Ascending aorta (tissue), 2 donors: ENCODE data around the gene KCNN3. TPM values are rescaled to one million over a fixed set of nuclear protein-coding genes. Genes with fewer than 3 reads are reported as not detected.
"Not testable (repeated sequence)": the region's sequence is repeated elsewhere in the genome, so short reads cannot be mapped to it uniquely, and the experiment has no call there.

Experiments used
- DNase-seq, 2 donors: peaks; one replicate each; pipeline ENCODE4 v3.0.0-alpha.2; 2019; ENCODE audit warnings: low spot score in 2 of 2
- H3K27ac ChIP-seq, 2 donors: fragments of 200-600 bp; sonication (generic); one replicate each; pipeline ENCODE4 v1.5.1; 2016 to 2017; ENCODE audit warnings: mild to moderate bottlenecking in 1 of 2
- H3K27me3 ChIP-seq: fragments of 200-600 bp; sonication (generic); one replicate; pipeline ENCODE4 v1.5.1; 2017
- H3K36me3 ChIP-seq, 2 donors: fragments of 200-600 bp; sonication (generic); one replicate each; pipeline ENCODE4 v1.5.1; 2016
- H3K4me1 ChIP-seq, 2 donors: fragments of 200-600 bp; sonication (generic); one replicate each; pipeline ENCODE4 v1.5.1; 2016 to 2017; ENCODE audit warnings: mild to moderate bottlenecking in 1 of 2
- H3K4me3 ChIP-seq, 2 donors: fragments of 200-600 bp; sonication (generic); one replicate each; pipeline ENCODE4 v1.5.1; 2016 to 2017; ENCODE audit warnings: mild to moderate bottlenecking in 1 of 2
- H3K9me3 ChIP-seq, 2 donors: fragments of 200-600 bp; sonication (generic); one replicate each; pipeline ENCODE4 v1.5.1; 2016
- CTCF ChIP-seq, 3 experiments: fragments of 200-600 bp in 2 of 3; fragments of 450-650 bp in 1 of 3; sonication (generic) in 2 of 3; IDR thresholded peaks; one replicate each; pipeline ENCODE4 v1.5.1; 2016 to 2019; ENCODE audit warnings: antibody characterized with exemption in 3 of 3, mild to moderate bottlenecking in 1 of 3, moderate library complexity in 1 of 3
- intact Hi-C: fragments of 100-400 bp; cut with DNase I; formaldehyde crosslinking; loops from one replicate; pipeline ENCODE4 v1.15.1; 2023
- total RNA-seq: library from RNA; depleted of rRNA; stranded (reverse); fragments of >200 nt; gene quantifications from one replicate; pipeline ENCODE4 v1.1.0, GENCODE V29; 2016

The KCNN3 gene
- total RNA-seq, 1 donor from 2014 or later: 24.6 TPM

- Histone ChIP-seq H3K4me3 (no peak overlapping the region), H3K36me3 (no peaks in the 10 kb centered on the region), H3K4me1 (no peaks in the 10 kb centered on the region), H3K27me3 (no peaks in the 10 kb centered on the region), H3K9me3 (no peaks in the 10 kb centered on the region), H3K27ac (no peak overlapping the region)
- intact Hi-C loops: no loop called here
- DNase-seq: no peak
- no peak for TF ChIP-seq CTCF (IDR thresholded peaks at IDR 0.05)
Measured at GRCh38 chr1:154908937-154909336, 38.9 kb upstream of the KCNN3 start.

GRCh38 chr1:154908129-154908528, 38.0 kb upstream of the KCNN3 start:
- H3K27ac ChIP-seq, DNase-seq, intact Hi-C loops, H3K9me3 ChIP-seq, H3K4me1 ChIP-seq, H3K4me3 ChIP-seq, H3K27me3 ChIP-seq, H3K36me3 ChIP-seq: not testable (repeated sequence)

DNA sequence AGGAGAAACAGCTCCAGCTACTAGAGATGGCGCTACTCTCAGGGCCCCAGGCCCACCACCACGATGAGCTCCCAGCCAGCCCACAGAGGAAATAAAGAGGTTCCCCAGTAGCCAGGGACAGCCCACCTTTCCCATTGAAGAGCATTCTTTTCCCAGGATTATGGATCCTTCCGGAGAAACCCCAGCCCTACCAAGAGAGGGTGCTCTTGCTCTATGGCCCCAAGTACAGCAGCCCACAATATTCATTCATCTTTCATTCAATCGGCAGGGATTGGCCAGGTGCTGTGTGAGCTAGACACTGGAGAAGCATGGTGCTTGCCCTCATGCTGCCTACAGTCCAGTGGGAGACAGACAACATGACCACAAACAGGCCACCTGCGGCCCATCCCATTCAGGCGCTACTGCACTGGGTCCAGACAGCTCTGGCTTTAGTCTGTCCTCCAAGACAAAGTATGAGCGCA, 36.6 kb upstream of the KCNN3 start:
- Histone ChIP-seq H3K9me3 (no peaks in the 10 kb centered on the region), H3K36me3 (no peaks in the 10 kb centered on the region), H3K4me3 (no peak overlapping the region), H3K4me1 (no peaks in the 10 kb centered on the region), H3K27me3 (no peaks in the 10 kb centered on the region), H3K27ac (no peak overlapping the region)
- intact Hi-C loops: no loop called here
- no peak for DNase-seq
- TF ChIP-seq CTCF (IDR thresholded peaks at IDR 0.05): peak; percentile 16 to 25 (median 24)

- no peak for DNase-seq
- Histone ChIP-seq H3K36me3 (no peaks in the 10 kb centered on the region), H3K4me1 (no peaks in the 10 kb centered on the region), H3K4me3 (no peak overlapping the region), H3K27ac (no peak overlapping the region), H3K27me3 (no peaks in the 10 kb centered on the region), H3K9me3 (no peaks in the 10 kb centered on the region)
- intact Hi-C loops: no loop called here
- TF ChIP-seq CTCF (IDR thresholded peaks at IDR 0.05): no peak
Measured at GRCh38 chr1:154902938-154903566, 33.0 kb upstream of the KCNN3 start.

DNA sequence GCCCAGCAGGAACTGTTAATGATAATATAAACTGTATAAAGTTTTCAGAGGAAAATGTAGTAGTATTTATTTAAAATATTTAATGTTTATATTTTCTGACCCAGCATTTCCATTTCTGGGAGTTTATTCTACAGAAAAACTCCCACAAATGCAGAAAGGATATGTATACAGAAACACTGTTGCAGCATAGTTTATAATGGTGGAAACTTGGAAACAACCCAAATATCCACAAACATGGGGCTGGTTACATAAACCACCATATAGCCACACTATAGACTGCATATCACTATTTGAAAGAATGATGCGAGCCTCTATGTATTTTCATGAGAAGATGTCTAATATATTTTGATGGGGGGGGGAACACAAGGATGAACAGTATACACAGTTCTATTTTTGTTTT, 31.5 kb upstream of the KCNN3 start:
- H3K27ac ChIP-seq: no peak overlapping the region
- intact Hi-C loops: no loop called here
- TF ChIP-seq CTCF (IDR thresholded peaks at IDR 0.05): no peak
- H3K4me1 ChIP-seq: no peaks in the 10 kb centered on the region
- no peaks in the 10 kb centered on the region for H3K27me3 ChIP-seq
- H3K4me3 ChIP-seq: no peak overlapping the region
- no peaks in the 10 kb centered on the region for H3K9me3 ChIP-seq
- H3K36me3 ChIP-seq: no peaks in the 10 kb centered on the region
- no peak for DNase-seq

- no peak overlapping the region for H3K4me3 ChIP-seq
- H3K9me3 ChIP-seq: no peaks in the 10 kb centered on the region
- no peak overlapping the region for H3K27ac ChIP-seq
- H3K27me3 ChIP-seq: no peaks in the 10 kb centered on the region
- H3K36me3 ChIP-seq: no peaks in the 10 kb centered on the region
- H3K4me1 ChIP-seq: no peaks in the 10 kb centered on the region
- TF ChIP-seq CTCF (IDR thresholded peaks at IDR 0.05): no peak
- intact Hi-C loops: no loop called here
- no peak for DNase-seq
Measured at GRCh38 chr1:154899041-154899440, 29.0 kb upstream of the KCNN3 start.
